IMR-90 (cell line): ENCODE results near the gene FAM98B. TPM values are rescaled to one million over a fixed set of nuclear protein-coding genes. Genes with fewer than 3 reads are reported as not detected.

Source experiments
- ATAC-seq: fragments of 200-7000 bp; cut with Tn5 transposase; 2 replicates; pipeline ENCODE4 v1.9.1; 2020; ENCODE audit warnings: low read depth, mild to moderate bottlenecking, moderate library complexity
- BruUV-seq: library from RNA; stranded (reverse); fragments of 400-500 nt; replicated peaks from 2 replicates; lab custom pipeline; 2021; lab: Mats Ljungman, UMichigan
- CTCF ChIA-PET: fragments of 300-600 bp; formaldehyde crosslinking; extraction: SDS; loops from one replicate; lab custom pipeline; 2021; ENCODE audit warnings: antibody characterized with exemption; lab: Yijun Ruan, JAX
- POLR2A ChIA-PET: fragments of 300-600 bp; sonication (Branson Sonifier 250); formaldehyde crosslinking; loops from one replicate; lab custom pipeline; 2022; ENCODE audit warnings: antibody characterized with exemption; ENCODE audit not compliant: unreplicated experiment; lab: Charles Lee
- DNase-seq: peaks from one replicate; pipeline ENCODE4 v3.0.0; 2013
- H2AFZ ChIP-seq: replicated peaks from 2 replicates; pipeline ENCODE3; 2013; ENCODE audit warnings: low read length, mild to moderate bottlenecking; ENCODE audit not compliant: poor library complexity
- H2AK5ac ChIP-seq: 2 replicates; pipeline ENCODE4 v1.6.1; 2013; ENCODE audit warnings: low read depth, low read length, inconsistent platforms
- H2AK9ac ChIP-seq: replicated peaks from 2 replicates; pipeline ENCODE3; 2013; ENCODE audit warnings: mild to moderate bottlenecking, low read depth, low read length, moderate library complexity; ENCODE audit not compliant: poor library complexity
- H2BK120ac ChIP-seq: 2 replicates; pipeline ENCODE4 v1.6.1; 2013; ENCODE audit warnings: low read depth, low read length, inconsistent platforms
- H2BK15ac ChIP-seq: 3 replicates; pipeline ENCODE4 v1.6.1; 2013; ENCODE audit warnings: low read depth, low read length, inconsistent platforms
- H2BK20ac ChIP-seq: 2 replicates; pipeline ENCODE4 v1.6.1; 2013; ENCODE audit warnings: low read depth, mild to moderate bottlenecking, inconsistent platforms, low read length, moderate library complexity
- H2BK5ac ChIP-seq: 2 replicates; pipeline ENCODE4 v1.6.1; 2013; ENCODE audit warnings: mild to moderate bottlenecking, low read depth, low read length, inconsistent platforms; ENCODE audit not compliant: poor library complexity, severe bottlenecking
- H3K14ac ChIP-seq: replicated peaks from 2 replicates; pipeline ENCODE4 v1.6.1; 2013; ENCODE audit warnings: low read depth, low read length, inconsistent platforms
- H3K18ac ChIP-seq: 2 replicates; pipeline ENCODE4 v1.6.1; 2013; ENCODE audit warnings: low read depth, low read length, control low read depth
- H3K23ac ChIP-seq: 2 replicates; pipeline ENCODE4 v1.6.1; 2013; ENCODE audit warnings: low read depth, low read length, inconsistent platforms
- H3K27ac ChIP-seq: 2 replicates; pipeline ENCODE4 v1.5.1; 2013; ENCODE audit warnings: mild to moderate bottlenecking, control low read depth, low read length; ENCODE audit not compliant: insufficient read depth
- H3K27me3 ChIP-seq: 2 replicates; pipeline ENCODE4 v1.6.1; 2013; ENCODE audit warnings: low read length; ENCODE audit not compliant: control insufficient read depth, insufficient read depth
- H3K36me3 ChIP-seq: 2 replicates; pipeline ENCODE4 v1.6.1; 2013; ENCODE audit warnings: low read length, mixed read lengths; ENCODE audit not compliant: control insufficient read depth, insufficient read depth
- H3K4ac ChIP-seq: 2 replicates; pipeline ENCODE4 v1.6.1; 2013; ENCODE audit warnings: low read depth, low read length, inconsistent platforms
- H3K4me1 ChIP-seq: 2 replicates; pipeline ENCODE4 v1.6.1; 2013; ENCODE audit warnings: low read length, mixed read lengths; ENCODE audit not compliant: control insufficient read depth, insufficient read depth
- H3K4me2 ChIP-seq: 2 replicates; pipeline ENCODE4 v1.6.1; 2013; ENCODE audit warnings: low read depth, mild to moderate bottlenecking, control low read depth, low read length, moderate library complexity
- H3K4me3 ChIP-seq: 2 replicates; pipeline ENCODE4 v1.5.1; 2013; ENCODE audit warnings: low read depth, mild to moderate bottlenecking, control low read depth, low read length, moderate library complexity; ENCODE audit not compliant: insufficient read depth
- H3K56ac ChIP-seq: 2 replicates; pipeline ENCODE4 v1.6.1; 2013; ENCODE audit warnings: low read length, inconsistent platforms; ENCODE audit not compliant: insufficient read depth; ENCODE audit errors: extremely low read depth
- H3K79me1 ChIP-seq, 2 experiments: 2 replicates each; pipeline ENCODE4 v1.6.1; 2013; ENCODE audit warnings: low read length in 2 of 2, inconsistent platforms in 1 of 2, low read depth in 1 of 2
- H3K9ac ChIP-seq: 2 replicates; pipeline ENCODE4 v1.6.1; 2013; ENCODE audit warnings: low read depth, low read length, control low read depth
- H3K9me1 ChIP-seq: 2 replicates; pipeline ENCODE4 v1.6.1; 2013; ENCODE audit warnings: low read length, inconsistent platforms; ENCODE audit not compliant: insufficient read depth
- H3K9me3 ChIP-seq: 2 replicates; pipeline ENCODE4 v1.6.1; 2013; ENCODE audit warnings: low read length; ENCODE audit not compliant: control insufficient read depth, insufficient read depth
- H4K20me1 ChIP-seq: 2 replicates; pipeline ENCODE4 v1.6.1; 2013; ENCODE audit warnings: low read length, inconsistent platforms; ENCODE audit not compliant: insufficient read depth
- H4K5ac ChIP-seq: 2 replicates; pipeline ENCODE4 v1.6.1; 2013; ENCODE audit warnings: mild to moderate bottlenecking, low read depth, low read length, control low read depth
- H4K8ac ChIP-seq, 2 experiments: 2 replicates each; pipeline ENCODE4 v1.6.1; 2013; ENCODE audit warnings: low read depth in 2 of 2, low read length in 2 of 2, control low read depth in 1 of 2, inconsistent platforms in 1 of 2
- H4K91ac ChIP-seq: 2 replicates; pipeline ENCODE4 v1.6.1; 2013; ENCODE audit warnings: low read depth, low read length, inconsistent platforms; ENCODE audit not compliant: insufficient read depth
- BHLHE40 ChIP-seq: fragments of 150-350 bp; IDR thresholded peaks from 2 replicates; pipeline ENCODE4 v1.6.1; 2016; ENCODE audit warnings: mild to moderate bottlenecking, low read depth, low read length
- CEBPB ChIP-seq: IDR thresholded peaks from 2 replicates; pipeline ENCODE4 v1.6.1; 2012; ENCODE audit warnings: low read depth, low read length, improper control_type of control experiment
- CHD1 ChIP-seq: IDR thresholded peaks from 2 replicates; pipeline ENCODE4 v1.6.1; 2012; ENCODE audit warnings: low read depth, low read length, improper control_type of control experiment
- FOS ChIP-seq: fragments of 150-350 bp; IDR thresholded peaks from 2 replicates; pipeline ENCODE4 v1.6.1; 2016; ENCODE audit warnings: low read depth, low read length
- MAFK ChIP-seq: IDR thresholded peaks from 2 replicates; pipeline ENCODE4 v1.6.1; 2012; ENCODE audit warnings: low read depth, low read length, improper control_type of control experiment
- MAZ ChIP-seq: IDR thresholded peaks from 2 replicates; pipeline ENCODE4 v1.6.1; 2012; ENCODE audit warnings: low read depth, mild to moderate bottlenecking, low read length, improper control_type of control experiment, moderate library complexity, borderline replicate concordance
- MXI1 ChIP-seq: IDR thresholded peaks from 2 replicates; pipeline ENCODE4 v1.6.1; 2012; ENCODE audit warnings: low read depth, mild to moderate bottlenecking, low read length, moderate library complexity, borderline replicate concordance
- NFE2L2 ChIP-seq: fragments of 150-350 bp; IDR thresholded peaks from 2 replicates; pipeline ENCODE4 v1.6.1; 2016; ENCODE audit warnings: low read depth, mild to moderate bottlenecking, low read length
- POLR2A ChIP-seq: IDR thresholded peaks from 2 replicates; pipeline ENCODE4 v1.6.1; 2012; ENCODE audit warnings: mild to moderate bottlenecking, low read depth, low read length
- RAD21 ChIP-seq: IDR thresholded peaks from 2 replicates; pipeline ENCODE4 v1.6.1; 2012; ENCODE audit warnings: low read length, improper control_type of control experiment
- RCOR1 ChIP-seq: IDR thresholded peaks from 2 replicates; pipeline ENCODE4 v1.6.1; 2012; ENCODE audit warnings: mild to moderate bottlenecking, low read length, improper control_type of control experiment; ENCODE audit not compliant: insufficient replicate concordance
- RFX5 ChIP-seq: IDR thresholded peaks from 2 replicates; pipeline ENCODE4 v1.8.0; 2012; ENCODE audit warnings: low read depth, mild to moderate bottlenecking, low read length, moderate library complexity
- SMC3 ChIP-seq: fragments of 150-350 bp; IDR thresholded peaks from 2 replicates; pipeline ENCODE4 v1.6.1; 2016; ENCODE audit warnings: low read depth, mild to moderate bottlenecking, antibody characterized with exemption, low read length, moderate library complexity
- WGBS, 2 experiments: methylation state at CpG; one replicate each; pipeline versions ENCODE4 v1.1.5 to v1.1.7; 2013; ENCODE audit warnings: missing lambda C conversion rate in 2 of 2; ENCODE audit not compliant: insufficient read length in 1 of 2; ENCODE audit errors: extremely low coverage in 2 of 2; 5-methylcytosine and 5-hydroxymethylcytosine counted together
- dilution Hi-C: fragments of 300-500 bp; cut with HindIII; formaldehyde crosslinking; loops from one replicate; pipeline ENCODE4 v1.14.3; 2018; ENCODE audit warnings: low sequenced_read_pairs; ENCODE audit not compliant: unreplicated experiment
- in situ Hi-C: fragments of 300-500 bp; cut with MboI; formaldehyde crosslinking; loops from 3 replicates; pipeline ENCODE4 v1.14.3; 2019; ENCODE audit warnings: low sequenced_read_pairs, inconsistent platforms, mixed read lengths
- intact Hi-C: fragments of 100-400 bp; cut with micrococcal nuclease; formaldehyde crosslinking; loops from 2 replicates; pipeline ENCODE4 v1.10.0; 2022
- polyA plus RNA-seq, 3 experiments: library from polyadenylated mRNA; depleted of rRNA; stranded (reverse); fragments of >200 nt; gene quantifications; 2 replicates each; pipeline ENCODE4 v1.2.3, GENCODE V29; 2012; ENCODE audit warnings: low replicate concordance in 1 of 3
- total RNA-seq: library from RNA; depleted of rRNA; stranded (reverse); fragments of >200 nt; gene quantifications from 2 replicates; pipeline ENCODE4 v1.2.3, GENCODE V29; 2012
- TF ChIP-seq, protein P1 (sequence below): fragments of 150-350 bp; IDR thresholded peaks from 2 replicates; pipeline ENCODE4 v1.6.1; 2016; ENCODE audit warnings: low read depth, mild to moderate bottlenecking, low read length, moderate library complexity, borderline replicate concordance

The FAM98B gene
- total and polyA plus RNA-seq, 2 of the 4 experiments (the other 2 are of a cell fraction) = 2.7 to 12.2 TPM

DNA sequence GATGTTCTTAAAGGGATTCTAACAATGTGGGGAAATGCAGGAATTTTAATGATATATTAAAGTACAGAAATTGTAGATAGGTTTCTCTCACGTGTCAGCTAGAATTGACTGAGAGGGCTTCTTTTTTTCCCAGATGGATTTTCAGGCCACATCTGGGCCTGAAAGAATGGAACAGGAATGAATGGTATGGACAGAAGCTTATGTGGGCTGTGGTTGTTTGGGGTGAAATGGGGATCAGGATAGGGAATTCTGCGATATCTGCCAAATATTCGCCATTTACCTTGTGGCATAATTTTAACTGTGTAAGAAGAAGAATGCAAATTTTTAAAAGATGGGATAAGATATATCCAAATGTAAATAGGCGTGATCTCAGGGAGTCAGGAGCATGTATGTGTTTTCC, 45.4 kb upstream of the FAM98B start:
- no peak for ATAC-seq
- H2AK9ac ChIP-seq = no peak overlapping the region
- intact Hi-C loops = no loop called here
- no peaks in the 10 kb centered on the region for H3K79me1 ChIP-seq
- H3K14ac ChIP-seq = no peak overlapping the region
- H3K23ac ChIP-seq = no peak overlapping the region
- no peak overlapping the region for H2AK5ac ChIP-seq
- no peaks in the 10 kb centered on the region for H3K36me3 ChIP-seq
- no peak overlapping the region for H4K5ac ChIP-seq
- 94% methylated on average over 3 of the region's 4 CpGs; no CpG with 5 or more reads in 1 of the 2 experiments for WGBS, 2 experiments
- no peak overlapping the region for H2BK120ac ChIP-seq
- TF ChIP-seq RFX5 (no peak), BHLHE40 (no peak), RCOR1 (no peak), MAFK (no peak), CHD1 (no peak), MAZ (no peak), FOS (no peak), NFE2L2 (no peak), POLR2A (no peak), SMC3 (no peak), MXI1 (no peak), RAD21 (no peak), CEBPB (no peak)
- TF ChIP-seq, protein P1, sequence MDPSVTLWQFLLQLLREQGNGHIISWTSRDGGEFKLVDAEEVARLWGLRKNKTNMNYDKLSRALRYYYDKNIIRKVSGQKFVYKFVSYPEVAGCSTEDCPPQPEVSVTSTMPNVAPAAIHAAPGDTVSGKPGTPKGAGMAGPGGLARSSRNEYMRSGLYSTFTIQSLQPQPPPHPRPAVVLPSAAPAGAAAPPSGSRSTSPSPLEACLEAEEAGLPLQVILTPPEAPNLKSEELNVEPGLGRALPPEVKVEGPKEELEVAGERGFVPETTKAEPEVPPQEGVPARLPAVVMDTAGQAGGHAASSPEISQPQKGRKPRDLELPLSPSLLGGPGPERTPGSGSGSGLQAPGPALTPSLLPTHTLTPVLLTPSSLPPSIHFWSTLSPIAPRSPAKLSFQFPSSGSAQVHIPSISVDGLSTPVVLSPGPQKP = no peak
- no peak overlapping the region for H3K9ac ChIP-seq
- no peak overlapping the region for H3K4me2 ChIP-seq
- no peaks in the 10 kb centered on the region for H3K9me1 ChIP-seq
- H3K4me3 ChIP-seq = no peak overlapping the region
- no peaks in the 10 kb centered on the region for H3K4me1 ChIP-seq
- dilution Hi-C loops = no loop called here
- no peak overlapping the region for H3K56ac ChIP-seq
- no peak overlapping the region for H4K91ac ChIP-seq
- H3K4ac ChIP-seq = no peak overlapping the region
- DNase-seq = no peak
- POLR2A ChIA-PET = no interaction called here
- H2BK20ac ChIP-seq = no peak overlapping the region
- in situ Hi-C loops = no loop called here
- H2AFZ ChIP-seq = no peak overlapping the region
- CTCF ChIA-PET = no interaction called here
- H2BK5ac ChIP-seq = no peak overlapping the region
- peaks cover 8% of the 10 kb centered on the region for H3K27me3 ChIP-seq
- no peak overlapping the region for H4K8ac ChIP-seq
- no peaks in the 10 kb centered on the region for H3K9me3 ChIP-seq
- H2BK15ac ChIP-seq = no peak overlapping the region
- no TSS peak for BruUV-seq
- H3K27ac ChIP-seq = no peak overlapping the region
- H4K20me1 ChIP-seq = no peaks in the 10 kb centered on the region
- H3K18ac ChIP-seq = no peak overlapping the region
